SU-DHL-6 (cell line): ENCODE measurements around the gene CLCA1.

ENCODE experiments used
- H2AFZ ChIP-seq: fragments of 200-600 bp; sonication (generic); 2 replicates; pipeline ENCODE4 v1.6.1; 2014; ENCODE audit warnings: low read depth, mild to moderate bottlenecking, moderate library complexity, mixed read lengths, antibody characterized with exemption, low read length; ENCODE audit not compliant: severe bottlenecking
- H3F3A ChIP-seq: fragments of 200-600 bp; shearing (Covaris generic); 2 replicates; pipeline ENCODE4 v1.6.0; 2016; ENCODE audit warnings: antibody characterized with exemption, mild to moderate bottlenecking; ENCODE audit not compliant: insufficient read depth
- H3K27ac ChIP-seq: fragments of 200-600 bp; sonication (generic); 2 replicates; pipeline ENCODE4 v1.5.1; 2016; ENCODE audit warnings: low read depth, mild to moderate bottlenecking, low read length, moderate library complexity, mixed read lengths
- H3K27me3 ChIP-seq: fragments of 200-600 bp; sonication (generic), shearing (Covaris generic); 2 replicates; pipeline ENCODE4 v1.6.0; 2014; ENCODE audit warnings: mild to moderate bottlenecking, low read length
- H3K36me3 ChIP-seq: fragments of 200-600 bp; sonication (generic); 2 replicates; pipeline ENCODE4 v1.6.1; 2014; ENCODE audit warnings: mild to moderate bottlenecking, low read length, mixed read lengths
- H3K4me2 ChIP-seq: fragments of 300-600, 200-600 bp; shearing (Covaris generic), sonication (generic); 2 replicates; pipeline ENCODE4 v1.6.0; 2014; ENCODE audit warnings: low read length, low read depth, mild to moderate bottlenecking; ENCODE audit not compliant: poor library complexity, severe bottlenecking
- H3K4me3 ChIP-seq: fragments of 200-600 bp; sonication (generic); 2 replicates; pipeline ENCODE4 v1.5.1; 2014; ENCODE audit warnings: antibody characterized with exemption, low read length, mild to moderate bottlenecking, mixed read lengths; ENCODE audit not compliant: insufficient read depth, poor library complexity, severe bottlenecking
- H3K79me2 ChIP-seq: fragments of 200-600 bp; sonication (generic); 2 replicates; pipeline ENCODE4 v1.6.1; 2014; ENCODE audit warnings: mild to moderate bottlenecking, low read length, moderate library complexity; ENCODE audit not compliant: insufficient read depth
- H3K9ac ChIP-seq: fragments of 200-600 bp; sonication (generic); 2 replicates; pipeline ENCODE4 v1.7.0; 2014; ENCODE audit warnings: mild to moderate bottlenecking, low read length
- H3K9me2 ChIP-seq: fragments of 200-600 bp; sonication (generic); replicated peaks from 2 replicates; pipeline ENCODE4 v1.6.1; 2014; ENCODE audit warnings: low read length; ENCODE audit not compliant: insufficient read depth
- H3K9me3 ChIP-seq: fragments of 200-600 bp; sonication (generic); 2 replicates; pipeline ENCODE4 v1.6.1; 2014; ENCODE audit warnings: low read length, mixed read lengths; ENCODE audit not compliant: insufficient read depth
- H4K20me1 ChIP-seq: fragments of 200-600 bp; sonication (generic); 2 replicates; pipeline ENCODE4 v1.6.1; 2014; ENCODE audit warnings: low read depth, mild to moderate bottlenecking, antibody characterized with exemption, low read length, moderate library complexity, mixed read lengths
- EZH2phosphoT487 ChIP-seq: fragments of 200-600 bp; sonication (generic), shearing (Covaris generic); conservative IDR thresholded peaks from 2 replicates; pipeline ENCODE4 v1.6.1; 2018; ENCODE audit warnings: mild to moderate bottlenecking, antibody characterized with exemption, low read length, moderate library complexity, mixed read lengths

CLCA1 gene

DNA sequence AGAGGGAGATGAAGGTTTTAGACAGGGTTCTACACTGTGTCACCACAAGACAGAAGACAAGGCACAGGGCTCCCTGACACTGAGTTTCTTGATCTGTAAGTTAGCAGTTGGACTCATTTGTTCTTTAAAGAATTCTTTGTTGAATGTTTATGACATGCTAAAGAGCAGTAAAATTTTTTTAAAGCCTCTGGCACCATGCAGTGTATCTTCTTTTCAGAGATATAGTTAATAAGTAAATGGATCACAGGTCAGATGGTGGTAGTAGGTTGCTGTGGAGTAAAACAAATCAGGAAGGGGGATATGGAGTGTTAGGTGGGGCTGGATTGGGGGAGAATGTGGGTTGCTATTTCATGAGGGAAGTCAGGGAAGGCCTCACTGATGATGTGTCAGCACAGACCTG is 80.1 kb downstream of the CLCA1 start:
- H2AFZ ChIP-seq = no peak overlapping the region
- no peaks in the 10 kb centered on the region for H3F3A ChIP-seq
- H3K36me3 ChIP-seq = no peaks in the 10 kb centered on the region
- no peaks in the 10 kb centered on the region for H3K79me2 ChIP-seq
- no peak for TF ChIP-seq EZH2phosphoT487
- no peak overlapping the region for H3K4me3 ChIP-seq
- no peak overlapping the region for H3K9ac ChIP-seq
- no peaks in the 10 kb centered on the region for H3K9me2 ChIP-seq
- no peaks in the 10 kb centered on the region for H4K20me1 ChIP-seq
- H3K4me2 ChIP-seq = no peak overlapping the region
- H3K27ac ChIP-seq = no peak overlapping the region
- H3K27me3 ChIP-seq = no peaks in the 10 kb centered on the region
- H3K9me3 ChIP-seq = no peaks in the 10 kb centered on the region
